Measurements from ENCODE around the gene SCAF1. TPM values are rescaled to one million over a fixed set of nuclear protein-coding genes. Genes with fewer than 3 reads are reported as not detected.

SCAF1 gene
- total RNA-seq, 1 experiment from 2014 or later = 103 TPM

DNA sequence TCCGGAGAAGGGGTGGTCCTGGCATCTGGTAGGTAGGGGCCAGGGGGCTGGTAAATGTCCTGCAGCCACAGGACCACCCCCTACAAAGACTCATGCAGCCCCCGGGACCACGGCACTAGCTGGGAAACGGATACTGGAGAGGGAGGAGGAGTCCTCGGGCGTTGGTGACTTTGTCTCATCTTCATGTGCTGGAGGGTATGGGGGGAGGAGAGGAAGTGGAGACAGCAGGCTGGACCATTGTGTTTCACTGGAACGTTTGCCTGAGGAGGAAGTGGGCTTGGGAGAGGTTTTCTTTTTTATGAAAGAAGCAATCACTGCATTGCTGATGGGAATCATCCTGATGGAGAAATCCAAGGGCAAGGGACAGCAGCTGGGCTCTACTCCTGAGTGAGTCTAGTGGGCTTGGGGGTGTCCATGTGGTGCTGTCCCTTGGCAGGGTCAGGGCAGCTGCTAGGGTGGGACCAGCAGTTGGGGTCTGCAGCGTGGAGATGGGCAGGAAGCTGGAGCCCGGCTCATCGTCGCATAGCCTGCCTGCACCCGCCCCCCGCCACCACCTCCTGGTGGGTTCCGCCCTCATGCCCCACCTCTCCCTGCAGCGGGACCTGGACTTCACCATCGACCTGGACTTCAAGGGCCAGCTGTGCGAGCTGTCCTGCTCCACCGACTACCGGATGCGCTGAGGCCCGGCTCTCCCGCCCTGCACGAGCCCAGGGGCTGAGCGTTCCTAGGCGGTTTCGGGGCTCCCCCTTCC lies 45.7 kb downstream of the SCAF1 start (continued):
- TF ChIP-seq, protein P1, sequence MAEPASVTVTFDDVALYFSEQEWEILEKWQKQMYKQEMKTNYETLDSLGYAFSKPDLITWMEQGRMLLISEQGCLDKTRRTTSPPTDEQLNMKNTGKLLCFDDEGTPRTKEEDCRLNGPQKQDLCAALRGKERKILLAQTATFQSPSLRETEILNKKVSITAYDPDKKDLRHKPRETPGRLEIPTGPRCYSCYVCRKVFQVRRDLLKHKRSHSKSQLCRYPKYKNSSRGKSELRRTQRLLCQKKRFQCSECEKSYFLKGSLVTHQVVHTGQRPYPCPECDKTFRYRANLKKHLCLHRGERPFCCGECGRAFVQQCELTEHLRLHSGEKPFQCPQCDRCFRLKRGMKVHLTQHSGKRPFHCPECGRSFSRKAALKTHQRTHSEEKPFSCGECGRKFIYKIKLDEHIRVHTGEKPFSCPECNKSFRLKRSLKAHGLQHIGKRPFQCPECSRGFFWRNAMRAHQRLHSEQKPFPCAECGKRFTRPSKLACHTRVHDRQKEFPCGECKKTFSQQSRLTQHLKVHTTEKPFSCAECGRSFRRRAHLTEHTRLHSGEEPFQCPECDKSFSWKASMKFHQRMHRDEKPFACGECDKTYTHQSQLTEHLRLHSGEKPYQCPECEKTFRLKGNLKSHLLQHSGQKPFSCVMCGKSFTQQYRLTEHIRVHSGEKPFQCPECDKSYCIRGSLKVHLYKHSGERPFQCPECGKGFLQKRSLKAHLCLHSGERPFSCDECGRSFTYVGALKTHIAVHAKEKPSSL (CRISPR knock-in tag; conservative IDR thresholded peaks at IDR 0.05) = no peak
- TF ChIP-seq, protein P2, sequence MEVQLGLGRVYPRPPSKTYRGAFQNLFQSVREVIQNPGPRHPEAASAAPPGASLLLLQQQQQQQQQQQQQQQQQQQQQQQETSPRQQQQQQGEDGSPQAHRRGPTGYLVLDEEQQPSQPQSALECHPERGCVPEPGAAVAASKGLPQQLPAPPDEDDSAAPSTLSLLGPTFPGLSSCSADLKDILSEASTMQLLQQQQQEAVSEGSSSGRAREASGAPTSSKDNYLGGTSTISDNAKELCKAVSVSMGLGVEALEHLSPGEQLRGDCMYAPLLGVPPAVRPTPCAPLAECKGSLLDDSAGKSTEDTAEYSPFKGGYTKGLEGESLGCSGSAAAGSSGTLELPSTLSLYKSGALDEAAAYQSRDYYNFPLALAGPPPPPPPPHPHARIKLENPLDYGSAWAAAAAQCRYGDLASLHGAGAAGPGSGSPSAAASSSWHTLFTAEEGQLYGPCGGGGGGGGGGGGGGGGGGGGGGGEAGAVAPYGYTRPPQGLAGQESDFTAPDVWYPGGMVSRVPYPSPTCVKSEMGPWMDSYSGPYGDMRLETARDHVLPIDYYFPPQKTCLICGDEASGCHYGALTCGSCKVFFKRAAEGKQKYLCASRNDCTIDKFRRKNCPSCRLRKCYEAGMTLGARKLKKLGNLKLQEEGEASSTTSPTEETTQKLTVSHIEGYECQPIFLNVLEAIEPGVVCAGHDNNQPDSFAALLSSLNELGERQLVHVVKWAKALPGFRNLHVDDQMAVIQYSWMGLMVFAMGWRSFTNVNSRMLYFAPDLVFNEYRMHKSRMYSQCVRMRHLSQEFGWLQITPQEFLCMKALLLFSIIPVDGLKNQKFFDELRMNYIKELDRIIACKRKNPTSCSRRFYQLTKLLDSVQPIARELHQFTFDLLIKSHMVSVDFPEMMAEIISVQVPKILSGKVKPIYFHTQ (CRISPR knock-in tag; IDR thresholded peaks at IDR 0.05) = no peak
- TF ChIP-seq NR3C1 (CRISPR knock-in tag; conservative IDR thresholded peaks at IDR 0.05; ENCODE audit: low read depth) (no peak), MYBL2 (CRISPR knock-in tag; IDR thresholded peaks at IDR 0.05) (no peak), ATF1 (CRISPR knock-in tag; IDR thresholded peaks at IDR 0.05) (no peak)
- TF ChIP-seq, protein P3, sequence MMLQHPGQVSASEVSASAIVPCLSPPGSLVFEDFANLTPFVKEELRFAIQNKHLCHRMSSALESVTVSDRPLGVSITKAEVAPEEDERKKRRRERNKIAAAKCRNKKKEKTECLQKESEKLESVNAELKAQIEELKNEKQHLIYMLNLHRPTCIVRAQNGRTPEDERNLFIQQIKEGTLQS (CRISPR knock-in tag; conservative IDR thresholded peaks at IDR 0.05) = no peak

DNA sequence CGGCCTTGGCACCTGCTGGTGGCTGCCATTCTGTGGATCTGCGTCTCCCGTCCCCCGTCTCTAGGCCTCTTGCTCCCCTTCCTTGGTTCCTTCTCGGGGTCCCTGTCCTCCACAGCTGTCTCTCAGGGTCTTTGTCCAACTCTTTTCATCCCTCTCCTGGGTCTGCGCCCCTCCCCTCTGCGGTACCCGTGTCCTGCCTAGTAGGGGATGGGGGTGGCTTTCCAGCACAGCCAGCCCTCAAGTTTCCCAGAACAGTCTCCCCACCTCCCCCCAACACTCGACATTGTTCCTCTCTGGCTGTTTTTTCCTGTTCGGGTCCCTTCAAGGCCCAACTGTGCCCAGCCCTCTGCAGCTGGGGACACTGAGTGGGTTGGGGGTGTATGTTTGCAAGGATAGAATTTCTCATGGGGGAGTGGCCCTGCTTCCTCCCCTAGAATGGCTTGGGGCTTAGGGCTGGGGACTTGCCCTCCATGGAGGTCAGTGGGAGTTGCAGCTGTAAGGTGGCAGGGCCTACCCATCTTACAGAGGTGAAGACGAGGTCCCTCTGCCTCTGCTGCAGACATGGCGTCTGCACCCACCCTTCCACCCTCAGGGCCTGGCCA lies 46.6 kb downstream of the SCAF1 start:
- H3K9me3 Mint-ChIP-seq = no peaks in the 10 kb centered on the region
- no peaks in the 10 kb centered on the region for H3K27me3 Mint-ChIP-seq (ENCODE audit: low read depth)
- TF ChIP-seq NR1H2 (CRISPR knock-in tag; IDR thresholded peaks at IDR 0.05) = no peak
- TF ChIP-seq, protein P4, sequence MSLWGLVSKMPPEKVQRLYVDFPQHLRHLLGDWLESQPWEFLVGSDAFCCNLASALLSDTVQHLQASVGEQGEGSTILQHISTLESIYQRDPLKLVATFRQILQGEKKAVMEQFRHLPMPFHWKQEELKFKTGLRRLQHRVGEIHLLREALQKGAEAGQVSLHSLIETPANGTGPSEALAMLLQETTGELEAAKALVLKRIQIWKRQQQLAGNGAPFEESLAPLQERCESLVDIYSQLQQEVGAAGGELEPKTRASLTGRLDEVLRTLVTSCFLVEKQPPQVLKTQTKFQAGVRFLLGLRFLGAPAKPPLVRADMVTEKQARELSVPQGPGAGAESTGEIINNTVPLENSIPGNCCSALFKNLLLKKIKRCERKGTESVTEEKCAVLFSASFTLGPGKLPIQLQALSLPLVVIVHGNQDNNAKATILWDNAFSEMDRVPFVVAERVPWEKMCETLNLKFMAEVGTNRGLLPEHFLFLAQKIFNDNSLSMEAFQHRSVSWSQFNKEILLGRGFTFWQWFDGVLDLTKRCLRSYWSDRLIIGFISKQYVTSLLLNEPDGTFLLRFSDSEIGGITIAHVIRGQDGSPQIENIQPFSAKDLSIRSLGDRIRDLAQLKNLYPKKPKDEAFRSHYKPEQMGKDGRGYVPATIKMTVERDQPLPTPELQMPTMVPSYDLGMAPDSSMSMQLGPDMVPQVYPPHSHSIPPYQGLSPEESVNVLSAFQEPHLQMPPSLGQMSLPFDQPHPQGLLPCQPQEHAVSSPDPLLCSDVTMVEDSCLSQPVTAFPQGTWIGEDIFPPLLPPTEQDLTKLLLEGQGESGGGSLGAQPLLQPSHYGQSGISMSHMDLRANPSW (CRISPR knock-in tag; conservative IDR thresholded peaks at IDR 0.05; ENCODE audit: low read depth) = no peak
- TF ChIP-seq ELF4 (CRISPR knock-in tag; IDR thresholded peaks at IDR 0.05; ENCODE audit: low read depth) = no peak
- TF ChIP-seq, protein P3 (CRISPR knock-in tag; conservative IDR thresholded peaks at IDR 0.05) = no peak
- ChIA-PET CTCF (interaction anchor here (1.0 to 3.8 kb wide), 5 partner anchors 8 to 78 kb away, joined by 3 to 19 read pairs (median 9); partner anchors contain the start of genes AP2A1 and PRMT1), POLR2A (interaction anchor here (0.6 to 5.9 kb wide), 6 partner anchors 12 to 57 kb away, joined by 3 to 38 read pairs (median 4); partner anchors contain the start of genes PRMT1, RRAS and SCAF1)
- peaks cover 48% of the 10 kb centered on the region for H3K4me1 Mint-ChIP-seq
- no peak for ATAC-seq
- no peak for DNase-seq (ENCODE audit: low spot score)
- H3K27ac Mint-ChIP-seq = peak overlapping the region; percentile 60
- peak overlapping the region; percentile 93 for H3K4me3 Mint-ChIP-seq
- peaks cover 41% of the 10 kb centered on the region for H3K36me3 Mint-ChIP-seq
